ENCODE data around the gene KEL. TPM values are rescaled to one million over a fixed set of nuclear protein-coding genes. Genes with fewer than 3 reads are reported as not detected.

The KEL gene
- total RNA-seq, 3 donors from 2014 or later = 0.16 to 4.3 (median 2.2) TPM

DNA sequence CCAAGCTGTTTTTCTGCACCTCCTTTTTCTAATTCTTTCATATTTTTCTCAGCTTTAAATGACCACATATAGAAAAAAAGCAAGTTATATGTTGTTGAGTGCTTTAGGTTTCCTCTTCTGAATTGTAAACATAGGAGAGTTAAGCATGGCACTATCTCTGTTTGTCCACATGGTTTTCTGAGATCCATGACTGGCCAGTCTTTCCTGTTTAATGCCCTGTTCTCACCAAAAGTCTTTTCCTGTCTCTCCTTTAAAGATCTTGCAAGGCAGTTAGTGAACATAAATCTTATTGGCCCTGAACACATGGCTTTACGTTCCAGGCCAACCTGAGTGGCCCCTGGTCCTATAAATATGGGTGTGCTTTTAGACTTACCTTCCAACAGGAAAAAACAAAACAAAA is 48.0 kb downstream of the KEL start:
- no peak for DNase-seq (ENCODE audit: low spot score in 2 of 2)
- no peak overlapping the region for H3K4me3 ChIP-seq
- no peak overlapping the region for H3K27ac ChIP-seq
- no peaks in the 10 kb centered on the region for H3K9me3 ChIP-seq
- H3K27me3 ChIP-seq = no peaks in the 10 kb centered on the region
- no peaks in the 10 kb centered on the region for H3K36me3 ChIP-seq
- TF ChIP-seq POLR2A (IDR thresholded peaks at IDR 0.05) = no peak
- TF ChIP-seq POLR2AphosphoS5 (IDR thresholded peaks at IDR 0.05) = no peak
- TF ChIP-seq, protein P1, sequence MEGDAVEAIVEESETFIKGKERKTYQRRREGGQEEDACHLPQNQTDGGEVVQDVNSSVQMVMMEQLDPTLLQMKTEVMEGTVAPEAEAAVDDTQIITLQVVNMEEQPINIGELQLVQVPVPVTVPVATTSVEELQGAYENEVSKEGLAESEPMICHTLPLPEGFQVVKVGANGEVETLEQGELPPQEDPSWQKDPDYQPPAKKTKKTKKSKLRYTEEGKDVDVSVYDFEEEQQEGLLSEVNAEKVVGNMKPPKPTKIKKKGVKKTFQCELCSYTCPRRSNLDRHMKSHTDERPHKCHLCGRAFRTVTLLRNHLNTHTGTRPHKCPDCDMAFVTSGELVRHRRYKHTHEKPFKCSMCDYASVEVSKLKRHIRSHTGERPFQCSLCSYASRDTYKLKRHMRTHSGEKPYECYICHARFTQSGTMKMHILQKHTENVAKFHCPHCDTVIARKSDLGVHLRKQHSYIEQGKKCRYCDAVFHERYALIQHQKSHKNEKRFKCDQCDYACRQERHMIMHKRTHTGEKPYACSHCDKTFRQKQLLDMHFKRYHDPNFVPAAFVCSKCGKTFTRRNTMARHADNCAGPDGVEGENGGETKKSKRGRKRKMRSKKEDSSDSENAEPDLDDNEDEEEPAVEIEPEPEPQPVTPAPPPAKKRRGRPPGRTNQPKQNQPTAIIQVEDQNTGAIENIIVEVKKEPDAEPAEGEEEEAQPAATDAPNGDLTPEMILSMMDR (IDR thresholded peaks at IDR 0.05) = no peak
- intact Hi-C loops (cut with DNase I; ENCODE audit: low total_unique reads) = no loop called here
- H3K4me1 ChIP-seq = no peaks in the 10 kb centered on the region

DNA sequence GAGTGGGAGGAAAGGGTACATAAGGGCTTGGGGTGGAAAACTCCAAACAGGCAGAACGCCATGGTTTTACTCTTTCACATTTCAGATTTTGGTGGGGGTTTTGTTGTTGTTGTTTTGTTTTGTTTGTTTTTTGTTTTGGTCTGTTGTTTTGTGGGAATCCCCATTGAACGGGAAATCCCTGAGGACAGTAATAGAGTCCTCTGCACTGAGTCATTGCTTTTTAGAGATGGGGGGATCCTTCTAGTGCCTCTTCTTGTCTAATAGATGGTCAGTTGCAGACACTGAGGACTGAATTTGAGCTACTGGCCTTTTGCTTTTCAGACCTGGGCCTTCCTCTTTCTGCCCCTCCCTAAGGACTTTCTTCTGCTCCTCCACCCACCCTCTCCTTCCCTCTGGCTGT is 48.6 kb downstream of the KEL start:
- no peaks in the 10 kb centered on the region for H3K27me3 ChIP-seq
- no peak for TF ChIP-seq POLR2A (IDR thresholded peaks at IDR 0.05)
- no peak for TF ChIP-seq POLR2AphosphoS5 (IDR thresholded peaks at IDR 0.05)
- TF ChIP-seq, protein P1 (IDR thresholded peaks at IDR 0.05) = no peak
- no peaks in the 10 kb centered on the region for H3K4me1 ChIP-seq
- H3K4me3 ChIP-seq = no peak overlapping the region
- intact Hi-C loops (cut with DNase I; ENCODE audit: low total_unique reads) = no loop called here
- H3K9me3 ChIP-seq = no peaks in the 10 kb centered on the region
- H3K36me3 ChIP-seq = no peaks in the 10 kb centered on the region
- no peak for DNase-seq (ENCODE audit: low spot score in 2 of 2)
- no peak overlapping the region for H3K27ac ChIP-seq

DNA sequence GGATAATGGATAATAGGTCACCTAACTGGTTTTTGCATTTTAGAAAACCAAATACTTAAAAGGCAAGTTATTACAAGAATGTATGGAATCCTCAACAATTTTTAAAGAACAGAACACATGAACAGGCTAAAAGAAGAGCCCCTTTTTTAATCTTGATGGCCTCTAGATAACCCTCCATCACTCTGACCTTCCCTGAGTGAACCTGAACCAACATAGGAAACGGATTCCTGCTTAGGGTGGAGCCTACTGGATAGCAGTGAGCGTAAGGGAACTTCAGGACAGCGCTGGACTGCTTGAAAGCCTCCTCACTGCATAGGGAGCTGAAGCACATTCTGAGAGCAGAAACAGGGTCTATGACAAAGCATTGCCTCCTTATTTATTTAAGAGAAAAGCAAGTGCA is 49.1 kb downstream of the KEL start:
- TF ChIP-seq POLR2A (IDR thresholded peaks at IDR 0.05) (no peak), POLR2AphosphoS5 (IDR thresholded peaks at IDR 0.05) (no peak)
- TF ChIP-seq, protein P1 (IDR thresholded peaks at IDR 0.05) = no peak
- DNase-seq (ENCODE audit: low spot score in 2 of 2) = no peak
- intact Hi-C loops (cut with DNase I; ENCODE audit: low total_unique reads) = no loop called here
- no peaks in the 10 kb centered on the region for H3K27me3 ChIP-seq
- no peak overlapping the region for H3K27ac ChIP-seq
- H3K4me1 ChIP-seq = no peaks in the 10 kb centered on the region
- no peaks in the 10 kb centered on the region for H3K9me3 ChIP-seq
- no peaks in the 10 kb centered on the region for H3K36me3 ChIP-seq
- no peak overlapping the region for H3K4me3 ChIP-seq

DNA sequence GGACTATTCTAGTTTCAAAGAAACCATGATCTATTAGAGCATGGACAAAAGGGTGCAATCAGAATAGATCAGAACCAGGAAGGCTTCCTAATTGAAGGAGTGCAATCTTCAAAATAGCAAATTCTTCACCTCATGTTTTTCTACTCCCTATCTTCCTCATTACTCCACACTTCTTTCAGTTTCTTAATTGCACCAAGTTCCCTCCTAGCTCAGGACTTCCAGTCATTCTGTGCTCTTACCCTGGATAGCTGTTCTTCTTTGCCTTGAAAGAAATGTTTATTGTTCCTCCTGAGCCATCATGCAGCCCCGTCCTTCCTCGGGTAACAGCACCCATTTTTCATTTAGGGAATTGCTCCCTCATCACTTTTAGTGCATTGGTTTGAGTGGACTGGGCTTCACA is 51.7 kb downstream of the KEL start:
- no peak for TF ChIP-seq POLR2AphosphoS5 (IDR thresholded peaks at IDR 0.05)
- TF ChIP-seq, protein P1 (IDR thresholded peaks at IDR 0.05) = no peak

DNA sequence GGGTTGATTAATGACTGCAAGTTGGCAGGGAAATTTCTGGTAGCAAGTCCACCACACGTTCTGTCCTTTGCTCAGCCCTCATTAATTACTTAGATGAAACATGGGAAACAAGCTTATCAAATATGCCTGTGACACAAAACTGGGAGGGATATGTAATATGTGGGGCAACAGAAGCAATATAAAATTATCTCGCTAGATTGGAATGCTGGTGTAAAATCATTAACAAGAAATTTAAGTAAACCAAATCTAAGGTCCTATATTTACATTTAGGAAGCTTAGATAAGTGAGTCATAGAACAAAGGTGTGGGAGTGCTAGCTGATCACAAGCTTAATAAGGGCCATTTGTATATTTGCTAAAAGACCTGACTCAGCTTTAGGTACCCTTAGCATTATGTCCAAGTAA is 52.1 kb downstream of the KEL start:
- DNase-seq (ENCODE audit: low spot score in 2 of 2) = no peak
- intact Hi-C loops (cut with DNase I; ENCODE audit: low total_unique reads) = no loop called here
- no peaks in the 10 kb centered on the region for H3K4me1 ChIP-seq
- H3K36me3 ChIP-seq = no peaks in the 10 kb centered on the region
- no peaks in the 10 kb centered on the region for H3K27me3 ChIP-seq
- H3K9me3 ChIP-seq = no peaks in the 10 kb centered on the region
- TF ChIP-seq, protein P1 (IDR thresholded peaks at IDR 0.05) = no peak
- TF ChIP-seq POLR2AphosphoS5 (IDR thresholded peaks at IDR 0.05) (no peak), POLR2A (IDR thresholded peaks at IDR 0.05) (no peak)
- H3K4me3 ChIP-seq = no peak overlapping the region
- no peak overlapping the region for H3K27ac ChIP-seq

More for the DNA sequence above, 51.7 kb downstream of the KEL start:
- intact Hi-C loops (cut with DNase I; ENCODE audit: low total_unique reads) = no loop called here
- Histone ChIP-seq H3K9me3 (no peaks in the 10 kb centered on the region), H3K36me3 (no peaks in the 10 kb centered on the region), H3K4me1 (no peaks in the 10 kb centered on the region), H3K4me3 (no peak overlapping the region), H3K27me3 (no peaks in the 10 kb centered on the region), H3K27ac (no peak overlapping the region)
- no peak for DNase-seq (ENCODE audit: low spot score in 2 of 2)
